ENCODE results near the gene GJD3.

The GJD3 gene

GRCh38 chr17:40326832-40327199, 37.7 kb downstream of the GJD3 start:
- Mint-ChIP-seq H3K4me1 (peaks cover 81% of the 10 kb centered on the region), H3K27ac (peak overlapping the region in 2 of 3 experiments; percentile 71 to 80), H3K27me3 (ENCODE audit: low read depth) (no peaks in the 10 kb centered on the region), H3K9me3 (no peaks in the 10 kb centered on the region), H3K36me3 (ENCODE audit: low read depth) (peaks cover 11% of the 10 kb centered on the region), H3K4me3 (no peak overlapping the region)
- TF ChIP-seq, protein P1, sequence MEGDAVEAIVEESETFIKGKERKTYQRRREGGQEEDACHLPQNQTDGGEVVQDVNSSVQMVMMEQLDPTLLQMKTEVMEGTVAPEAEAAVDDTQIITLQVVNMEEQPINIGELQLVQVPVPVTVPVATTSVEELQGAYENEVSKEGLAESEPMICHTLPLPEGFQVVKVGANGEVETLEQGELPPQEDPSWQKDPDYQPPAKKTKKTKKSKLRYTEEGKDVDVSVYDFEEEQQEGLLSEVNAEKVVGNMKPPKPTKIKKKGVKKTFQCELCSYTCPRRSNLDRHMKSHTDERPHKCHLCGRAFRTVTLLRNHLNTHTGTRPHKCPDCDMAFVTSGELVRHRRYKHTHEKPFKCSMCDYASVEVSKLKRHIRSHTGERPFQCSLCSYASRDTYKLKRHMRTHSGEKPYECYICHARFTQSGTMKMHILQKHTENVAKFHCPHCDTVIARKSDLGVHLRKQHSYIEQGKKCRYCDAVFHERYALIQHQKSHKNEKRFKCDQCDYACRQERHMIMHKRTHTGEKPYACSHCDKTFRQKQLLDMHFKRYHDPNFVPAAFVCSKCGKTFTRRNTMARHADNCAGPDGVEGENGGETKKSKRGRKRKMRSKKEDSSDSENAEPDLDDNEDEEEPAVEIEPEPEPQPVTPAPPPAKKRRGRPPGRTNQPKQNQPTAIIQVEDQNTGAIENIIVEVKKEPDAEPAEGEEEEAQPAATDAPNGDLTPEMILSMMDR (IDR thresholded peaks at IDR 0.05; ENCODE audit: unreplicated experiment in 3 of 3): no peak

GRCh38 chr17:40326014-40326831, 38.3 kb downstream of the GJD3 start:
- TF ChIP-seq, protein P1 (IDR thresholded peaks at IDR 0.05; ENCODE audit: unreplicated experiment in 3 of 3): no peak
- H3K27ac Mint-ChIP-seq: peak overlapping the region in 2 of 3 experiments; percentile 71 to 80
- peak overlapping the region in 1 of 3 experiments; percentile 38 for H3K4me3 Mint-ChIP-seq
- H3K36me3 Mint-ChIP-seq (ENCODE audit: low read depth): peaks cover 5% of the 10 kb centered on the region
- peaks cover 81% of the 10 kb centered on the region for H3K4me1 Mint-ChIP-seq
- H3K27me3 Mint-ChIP-seq (ENCODE audit: low read depth): no peaks in the 10 kb centered on the region
- H3K9me3 Mint-ChIP-seq: no peaks in the 10 kb centered on the region

GRCh38 chr17:40325156-40326013, 39.2 kb downstream of the GJD3 start:
- Mint-ChIP-seq H3K36me3 (ENCODE audit: low read depth) (peaks cover 3% of the 10 kb centered on the region), H3K4me1 (peaks cover 84% of the 10 kb centered on the region), H3K9me3 (no peaks in the 10 kb centered on the region), H3K27me3 (ENCODE audit: low read depth) (no peaks in the 10 kb centered on the region), H3K27ac (peak overlapping the region in 2 of 3 experiments; percentile 33 to 80), H3K4me3 (peak overlapping the region in 1 of 3 experiments; percentile 25)
- TF ChIP-seq, protein P1 (IDR thresholded peaks at IDR 0.05; ENCODE audit: unreplicated experiment in 3 of 3): no peak

- H3K9me3 Mint-ChIP-seq: no peaks in the 10 kb centered on the region
- H3K27me3 Mint-ChIP-seq (ENCODE audit: low read depth): no peaks in the 10 kb centered on the region
- H3K4me1 Mint-ChIP-seq: peaks cover 90% of the 10 kb centered on the region
- no peaks in the 10 kb centered on the region for H3K36me3 Mint-ChIP-seq (ENCODE audit: low read depth)
- peak overlapping the region; percentile 65 to 99 (median 96) for H3K4me3 Mint-ChIP-seq
- TF ChIP-seq, protein P1 (IDR thresholded peaks at IDR 0.05; ENCODE audit: unreplicated experiment in 3 of 3): no peak
- H3K27ac Mint-ChIP-seq: peak overlapping the region; percentile 93 to 96 (median 94)
Observed at GRCh38 chr17:40323391-40324381, 40.9 kb downstream of the GJD3 start.

Data from nephron (organoid).